Esophagus squamous epithelium (tissue), 4 donors: ENCODE results near the gene SCN2A.

Experiments used
- CTCF ChIP-seq, 6 experiments: fragments of 450-650 bp in 4 of 6; fragments of 200-600 bp in 2 of 6; sonication (generic) in 2 of 6; IDR thresholded peaks; one replicate each; pipeline ENCODE4 v1.5.1; 2016 to 2019; ENCODE audit warnings: antibody characterized with exemption in 6 of 6, mild to moderate bottlenecking in 4 of 6, moderate library complexity in 4 of 6
- POLR2A ChIP-seq, 4 donors: fragments of 450-650 bp; IDR thresholded peaks; one replicate each; pipeline ENCODE4 v1.6.1; 2017; ENCODE audit warnings: antibody characterized with exemption in 4 of 4, mild to moderate bottlenecking in 4 of 4, moderate library complexity in 3 of 4

- TF ChIP-seq CTCF (IDR thresholded peaks at IDR 0.05) (no peak), POLR2A (IDR thresholded peaks at IDR 0.05) (no peak)
These were observed 38.1 kb downstream of the SCN2A start for GRCh38 chr2:165277295-165277694.
